ENCODE results near the gene KCNIP3.

The KCNIP3 gene

GRCh38 chr2:95330794-95331338 lies 33.7 kb downstream of the KCNIP3 start:
- no peak for TF ChIP-seq CTCF (IDR thresholded peaks at IDR 0.05)

- TF ChIP-seq CTCF (IDR thresholded peaks at IDR 0.05), result no peak
These were observed 34.5 kb downstream of the KCNIP3 start for GRCh38 chr2:95331606-95332005.

- TF ChIP-seq CTCF (IDR thresholded peaks at IDR 0.05), result no peak
These were observed 34.9 kb downstream of the KCNIP3 start for GRCh38 chr2:95332036-95332435.

- TF ChIP-seq CTCF (IDR thresholded peaks at IDR 0.05), result no peak
These were observed 35.9 kb downstream of the KCNIP3 start for GRCh38 chr2:95333056-95333455.

- TF ChIP-seq CTCF (IDR thresholded peaks at IDR 0.05), result no peak
These were observed 36.8 kb downstream of the KCNIP3 start for GRCh38 chr2:95333888-95334338.

GRCh38 chr2:95334916-95335641 lies 37.9 kb downstream of the KCNIP3 start:
- TF ChIP-seq CTCF (IDR thresholded peaks at IDR 0.05), result no peak

GRCh38 chr2:95336406-95336805 lies 39.3 kb downstream of the KCNIP3 start:
- no peak for TF ChIP-seq CTCF (IDR thresholded peaks at IDR 0.05)
